DMS 273 (cell line): Measurements from ENCODE around the gene ZFR.
"Not testable (repeated sequence)": the region's sequence is repeated elsewhere in the genome, so short reads cannot be mapped to it uniquely, and the experiment has no call there.

ENCODE experiments used
- DNase-seq: peaks from one replicate; lab custom pipeline; 2025; ENCODE audit not compliant: unreplicated experiment; lab: John Stamatoyannopoulos, UW

The ZFR gene

GRCh38 chr5:32413466-32414263 is 30.9 kb downstream of the ZFR start:
- DNase-seq, result no peak

- DNase-seq, result no peak
These were observed 33.9 kb downstream of the ZFR start for GRCh38 chr5:32410630-32411029.

GRCh38 chr5:32406650-32407049 is 37.9 kb downstream of the ZFR start:
- no peak for DNase-seq

- DNase-seq, result no peak
These were observed 39.0 kb downstream of the ZFR start for GRCh38 chr5:32405507-32405906.

- DNase-seq, result no peak
These were observed 40.8 kb downstream of the ZFR start for GRCh38 chr5:32403760-32404159.

- DNase-seq, result no peak
These were observed 44.1 kb downstream of the ZFR start for GRCh38 chr5:32400401-32400800.

- DNase-seq, result not testable (repeated sequence)
These were observed 45.8 kb downstream of the ZFR start for GRCh38 chr5:32398754-32399153.

GRCh38 chr5:32394981-32395380 is 49.6 kb downstream of the ZFR start:
- DNase-seq, result no peak

- no peak for DNase-seq
These were observed 52.5 kb downstream of the ZFR start for GRCh38 chr5:32392039-32392438.

GRCh38 chr5:32390819-32391591 is 53.5 kb downstream of the ZFR start:
- no peak for DNase-seq

GRCh38 chr5:32388432-32389129 is 56.0 kb downstream of the ZFR start:
- DNase-seq, result no peak

- DNase-seq, result no peak
These were observed 56.7 kb downstream of the ZFR start for GRCh38 chr5:32387841-32388240.

- no peak for DNase-seq
These were observed 57.3 kb downstream of the ZFR start for GRCh38 chr5:32387211-32387610.

- DNase-seq, result no peak
These were observed 59.9 kb downstream of the ZFR start for GRCh38 chr5:32384621-32385020.

- no peak for DNase-seq
These were observed 61.0 kb downstream of the ZFR start for GRCh38 chr5:32383586-32383985.

GRCh38 chr5:32383065-32383464 is 61.5 kb downstream of the ZFR start:
- no peak for DNase-seq

- DNase-seq, result no peak
These were observed 65.1 kb downstream of the ZFR start for GRCh38 chr5:32379421-32379820.

- no peak for DNase-seq
These were observed 65.6 kb downstream of the ZFR start for GRCh38 chr5:32378966-32379365.

GRCh38 chr5:32369542-32370155 is 74.9 kb downstream of the ZFR start:
- DNase-seq, result no peak

- no peak for DNase-seq
These were observed 75.5 kb downstream of the ZFR start for GRCh38 chr5:32369032-32369431.

GRCh38 chr5:32367271-32367670 is 77.3 kb downstream of the ZFR start:
- DNase-seq, result not testable (repeated sequence)
